Esophagus squamous epithelium (tissue), 4 donors: ENCODE results near the gene ARHGAP8.

Source experiments
- POLR2A ChIP-seq, 4 donors: fragments of 450-650 bp; IDR thresholded peaks; one replicate each; pipeline ENCODE4 v1.6.1; 2017; ENCODE audit warnings: antibody characterized with exemption in 4 of 4, mild to moderate bottlenecking in 4 of 4, moderate library complexity in 3 of 4
- TF ChIP-seq, protein P1 (sequence below), 6 experiments: fragments of 450-650 bp in 4 of 6; fragments of 200-600 bp in 2 of 6; sonication (generic) in 2 of 6; IDR thresholded peaks; one replicate each; pipeline ENCODE4 v1.5.1; 2016 to 2019; ENCODE audit warnings: antibody characterized with exemption in 6 of 6, mild to moderate bottlenecking in 4 of 6, moderate library complexity in 4 of 6

DNA sequence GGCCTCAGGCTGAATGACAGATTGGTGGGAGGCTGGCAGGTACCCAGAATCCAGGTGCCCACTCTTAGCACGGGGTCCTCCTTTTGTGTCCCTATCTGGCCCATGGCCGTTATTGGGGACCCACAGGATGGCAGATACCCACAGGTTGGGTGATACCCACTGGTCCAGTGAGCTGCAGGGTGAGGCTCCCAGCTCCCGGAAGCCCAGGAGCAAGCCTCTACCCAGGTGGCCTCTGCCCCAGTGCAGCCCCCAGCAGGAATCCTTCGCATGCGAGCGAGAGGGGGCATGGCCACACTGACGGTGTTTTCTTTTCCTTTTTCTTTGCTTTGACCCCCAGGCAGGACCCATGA is 141.3 kb downstream of the ARHGAP8 start:
- no peak for TF ChIP-seq POLR2A (IDR thresholded peaks at IDR 0.05)
- TF ChIP-seq, protein P1, sequence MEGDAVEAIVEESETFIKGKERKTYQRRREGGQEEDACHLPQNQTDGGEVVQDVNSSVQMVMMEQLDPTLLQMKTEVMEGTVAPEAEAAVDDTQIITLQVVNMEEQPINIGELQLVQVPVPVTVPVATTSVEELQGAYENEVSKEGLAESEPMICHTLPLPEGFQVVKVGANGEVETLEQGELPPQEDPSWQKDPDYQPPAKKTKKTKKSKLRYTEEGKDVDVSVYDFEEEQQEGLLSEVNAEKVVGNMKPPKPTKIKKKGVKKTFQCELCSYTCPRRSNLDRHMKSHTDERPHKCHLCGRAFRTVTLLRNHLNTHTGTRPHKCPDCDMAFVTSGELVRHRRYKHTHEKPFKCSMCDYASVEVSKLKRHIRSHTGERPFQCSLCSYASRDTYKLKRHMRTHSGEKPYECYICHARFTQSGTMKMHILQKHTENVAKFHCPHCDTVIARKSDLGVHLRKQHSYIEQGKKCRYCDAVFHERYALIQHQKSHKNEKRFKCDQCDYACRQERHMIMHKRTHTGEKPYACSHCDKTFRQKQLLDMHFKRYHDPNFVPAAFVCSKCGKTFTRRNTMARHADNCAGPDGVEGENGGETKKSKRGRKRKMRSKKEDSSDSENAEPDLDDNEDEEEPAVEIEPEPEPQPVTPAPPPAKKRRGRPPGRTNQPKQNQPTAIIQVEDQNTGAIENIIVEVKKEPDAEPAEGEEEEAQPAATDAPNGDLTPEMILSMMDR (IDR thresholded peaks at IDR 0.05): no peak
